ENCODE data around the gene SDCBP2. TPM values are rescaled to one million over a fixed set of nuclear protein-coding genes. Genes with fewer than 3 reads are reported as not detected.

The SDCBP2 gene
- total and polyA plus RNA-seq, 2 of the 13 experiments (the other 11 are each of a cell fraction or from before 2014, with no cell fraction given), result 1.2 to 2.4 TPM

DNA sequence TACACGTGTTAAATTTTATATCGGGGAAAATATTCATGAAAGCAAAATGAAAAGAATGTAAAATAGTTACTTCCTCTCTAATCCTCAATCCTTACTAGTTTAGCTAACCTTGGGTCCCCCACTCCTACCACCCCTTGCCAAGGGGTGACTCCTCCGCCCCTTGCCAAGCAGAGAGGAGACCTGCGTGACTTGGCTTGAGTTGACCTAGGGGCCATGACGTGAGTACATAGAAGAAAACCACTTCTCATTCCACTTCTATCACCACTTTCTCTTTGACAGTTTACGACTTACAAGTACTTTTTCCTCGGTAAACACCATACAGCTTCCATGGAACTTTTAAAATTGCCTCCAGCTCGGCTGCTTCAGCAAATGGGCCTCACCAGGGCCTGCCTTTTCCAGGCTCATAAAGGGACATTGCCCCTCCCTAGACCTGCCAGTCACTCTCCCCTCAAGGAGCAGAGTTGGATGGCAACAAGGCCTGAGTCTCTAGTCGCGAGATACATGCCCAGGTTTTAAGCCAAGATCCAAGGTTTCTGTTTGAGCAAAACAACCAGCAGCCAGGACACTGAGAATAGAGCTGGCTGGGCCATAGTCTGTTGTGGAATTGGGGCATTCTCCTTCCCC, 29.9 kb downstream of the SDCBP2 start:
- Histone ChIP-seq H4K20me1 (ENCODE audit: insufficient read depth, low read length) (no peaks in the 10 kb centered on the region), H3K4me2 (ENCODE audit: low read depth, low read length) (no peak overlapping the region), H3K79me2 (ENCODE audit: insufficient read depth, low read length) (no peaks in the 10 kb centered on the region), H2AFZ (ENCODE audit: low read length) (no peak overlapping the region), H3K4me1 (ENCODE audit: insufficient read depth, low read length) (no peaks in the 10 kb centered on the region), H3K36me3 (replicated peaks in 1 of 2; ENCODE audit: control insufficient read depth in 1 of 2, insufficient read depth in 2 of 2, low read length in 2 of 2) (no peaks in the 10 kb centered on the region), H3K4me3 (replicated peaks in 1 of 3; ENCODE audit: insufficient read depth in 1 of 3, low read depth in 2 of 3, low read length in 3 of 3) (no peak overlapping the region), H3K9ac (ENCODE audit: insufficient read depth, low read depth, low read length) (no peak overlapping the region), H3K27ac (ENCODE audit: extremely low read length, insufficient read depth, low read length) (no peak overlapping the region), H3K27me3 (ENCODE audit: control insufficient read depth in 1 of 2, insufficient read depth in 2 of 2, low read length in 2 of 2) (peaks cover 8 to 60% of the 10 kb centered on the region in 2 experiments; a peak in 3 of 5 replicates), H3K9me3 (ENCODE audit: low read length) (no peaks in the 10 kb centered on the region)
- POLR2A ChIA-PET, result no interaction called here
- TF ChIP-seq ZNF724P (CRISPR knock-in tag; IDR thresholded peaks at IDR 0.05; ENCODE audit: borderline replicate concordance) (no peak), FOXK2 (IDR thresholded peaks at IDR 0.05) (no peak), ZNF547 (CRISPR knock-in tag; IDR thresholded peaks at IDR 0.05) (0 out of 2 replicates have a peak, but pooled peaks have one; percentile 37), POLR2A (IDR thresholded peaks at IDR 0.05; ENCODE audit: insufficient read depth in 1 of 2, low read depth in 2 of 2, low read length in 2 of 2) (no peak), HNRNPH1 (optimal IDR thresholded peaks at IDR 0.05; ENCODE audit: low read depth, low read length) (no peak), ZNF883 (CRISPR knock-in tag; IDR thresholded peaks at IDR 0.05; ENCODE audit: not compliant biosample characterization) (peak; percentile 27), HMGA1 (CRISPR knock-in tag; conservative IDR thresholded peaks at IDR 0.05) (no peak)
- no peak for DNase-seq (ENCODE audit: low spot score)
- no peak for ATAC-seq
- 26% methylated on average over 10 of the region's 10 CpGs for WGBS (ENCODE audit: low lambda C conversion rate)
- no TSS peak for BruUV-seq (replicated peaks)
- FAIRE-seq, result no peak
- CTCF ChIA-PET (ENCODE audit: low intra/inter-chr PET ratio, low total read pairs), result no interaction called here
- intact Hi-C loops (cut with micrococcal nuclease; ENCODE audit: unreplicated experiment), result loop anchor here (10.0 kb wide), 1 partner anchor 414 kb away; no protein-coding TSS in a partner anchor
- in situ Hi-C loops (cut with HindIII; ENCODE audit: extremely low pct_ligation_motif_present, low pct_unique_long_range_greater_than_20kb), result no loop called here

GRCh38 chr20:1298166-1298565, 30.8 kb downstream of the SDCBP2 start:
- no peak overlapping the region for H3K9ac ChIP-seq (ENCODE audit: insufficient read depth, low read depth, low read length)
- H2AFZ ChIP-seq (ENCODE audit: low read length), result no peak overlapping the region
- TF ChIP-seq ZNF263 (CRISPR knock-in tag; IDR thresholded peaks at IDR 0.05), result peak; percentile 85
- no peak for TF ChIP-seq KDM5A (IDR thresholded peaks at IDR 0.05; ENCODE audit: borderline replicate concordance, low read length)
- ChIA-PET POLR2A (no interaction called here), CTCF (ENCODE audit: low intra/inter-chr PET ratio, low total read pairs) (no interaction called here)
- DNase-seq (ENCODE audit: low spot score) (no peak), FAIRE-seq (no peak), ATAC-seq (no peak)
- H3K36me3 ChIP-seq (replicated peaks in 1 of 2; ENCODE audit: control insufficient read depth in 1 of 2, insufficient read depth in 2 of 2, low read length in 2 of 2), result no peaks in the 10 kb centered on the region
- in situ Hi-C loops (cut with HindIII; ENCODE audit: extremely low pct_ligation_motif_present, low pct_unique_long_range_greater_than_20kb), result no loop called here
- H3K4me1 ChIP-seq (ENCODE audit: insufficient read depth, low read length), result no peaks in the 10 kb centered on the region
- BruUV-seq (replicated peaks), result no TSS peak
- no peak overlapping the region for H3K4me3 ChIP-seq (replicated peaks in 1 of 3; ENCODE audit: insufficient read depth in 1 of 3, low read depth in 2 of 3, low read length in 3 of 3)
- H3K27me3 ChIP-seq (ENCODE audit: control insufficient read depth in 1 of 2, insufficient read depth in 2 of 2, low read length in 2 of 2), result peaks cover 7 to 56% of the 10 kb centered on the region in 2 experiments; a peak in 2 of 5 replicates
- WGBS (ENCODE audit: low lambda C conversion rate), result 19% methylated on average over 5 of the region's 5 CpGs
- no peaks in the 10 kb centered on the region for H3K9me3 ChIP-seq (ENCODE audit: low read length)
- H3K4me2 ChIP-seq (ENCODE audit: low read depth, low read length), result no peak overlapping the region
- H3K79me2 ChIP-seq (ENCODE audit: insufficient read depth, low read length), result no peaks in the 10 kb centered on the region
- H4K20me1 ChIP-seq (ENCODE audit: insufficient read depth, low read length), result no peaks in the 10 kb centered on the region
- intact Hi-C loops (cut with micrococcal nuclease; ENCODE audit: unreplicated experiment), result loop anchor here (10.0 kb wide), 1 partner anchor 413 kb away; no protein-coding TSS in a partner anchor
- H3K27ac ChIP-seq (ENCODE audit: extremely low read length, insufficient read depth, low read length), result no peak overlapping the region
